Measurements from ENCODE around the gene TTLL11.

Gene TTLL11

DNA sequence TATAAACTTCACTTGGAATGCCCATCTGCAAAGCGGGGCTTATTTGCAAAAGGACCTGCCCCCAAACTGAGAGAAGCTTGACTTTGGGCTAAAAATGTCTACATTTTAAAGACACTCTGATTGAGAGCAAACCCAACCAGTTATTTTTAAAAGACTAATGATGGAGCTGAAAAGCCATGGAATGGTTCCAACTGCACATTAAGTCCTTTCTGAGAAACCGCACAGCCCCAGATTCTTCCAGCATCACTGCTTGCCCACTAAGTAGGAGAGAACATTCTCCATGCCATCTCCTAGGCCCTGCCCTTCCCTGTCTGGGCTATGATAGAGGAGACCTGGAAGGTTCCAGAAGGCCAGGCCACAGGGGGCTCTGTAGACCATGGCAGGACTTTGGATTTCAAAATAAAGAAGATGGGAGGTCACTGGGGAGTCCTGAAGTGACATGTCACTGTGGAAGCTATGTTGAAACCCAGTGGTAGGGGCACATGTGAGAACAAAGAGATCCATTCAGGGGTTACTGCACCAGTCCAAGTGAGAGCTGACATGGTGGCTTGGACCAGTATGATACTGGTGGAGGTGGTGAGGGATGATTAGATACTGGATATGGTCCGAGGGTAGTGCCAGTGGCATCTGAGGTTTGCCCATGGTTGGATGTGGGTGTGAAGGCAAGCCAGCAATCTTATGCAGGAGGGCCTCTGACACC is 262.5 kb downstream of the TTLL11 start:
- DNase-seq (ENCODE audit: low spot score), result no peak

- no peak for DNase-seq (ENCODE audit: low spot score)
Measured at GRCh38 chr9:121827251-121827967, 265.7 kb downstream of the TTLL11 start.

GRCh38 chr9:121826711-121827110 is 266.4 kb downstream of the TTLL11 start:
- no peak for DNase-seq (ENCODE audit: low spot score)

GRCh38 chr9:121825031-121825691 is 267.9 kb downstream of the TTLL11 start:
- DNase-seq (ENCODE audit: low spot score), result no peak

DNA sequence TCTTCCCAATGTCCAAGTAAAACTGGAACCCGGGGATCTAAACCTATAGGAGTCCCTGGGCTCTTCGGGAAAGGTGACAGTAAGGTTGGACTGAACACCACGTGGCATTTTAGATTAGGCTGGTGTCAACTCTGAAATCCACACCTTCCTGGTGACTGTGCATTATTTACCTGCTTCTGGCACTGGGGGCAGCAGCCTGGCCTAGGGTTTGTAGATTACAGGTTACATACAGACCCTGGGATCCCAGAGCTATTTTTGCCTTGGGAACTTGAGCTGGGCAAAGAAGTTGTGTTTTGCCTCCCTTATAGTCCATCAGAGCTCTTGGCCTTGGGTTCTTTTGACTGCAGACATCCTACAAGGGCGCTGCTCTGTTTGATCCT is 268.5 kb downstream of the TTLL11 start:
- DNase-seq (ENCODE audit: low spot score), result no peak

DNA sequence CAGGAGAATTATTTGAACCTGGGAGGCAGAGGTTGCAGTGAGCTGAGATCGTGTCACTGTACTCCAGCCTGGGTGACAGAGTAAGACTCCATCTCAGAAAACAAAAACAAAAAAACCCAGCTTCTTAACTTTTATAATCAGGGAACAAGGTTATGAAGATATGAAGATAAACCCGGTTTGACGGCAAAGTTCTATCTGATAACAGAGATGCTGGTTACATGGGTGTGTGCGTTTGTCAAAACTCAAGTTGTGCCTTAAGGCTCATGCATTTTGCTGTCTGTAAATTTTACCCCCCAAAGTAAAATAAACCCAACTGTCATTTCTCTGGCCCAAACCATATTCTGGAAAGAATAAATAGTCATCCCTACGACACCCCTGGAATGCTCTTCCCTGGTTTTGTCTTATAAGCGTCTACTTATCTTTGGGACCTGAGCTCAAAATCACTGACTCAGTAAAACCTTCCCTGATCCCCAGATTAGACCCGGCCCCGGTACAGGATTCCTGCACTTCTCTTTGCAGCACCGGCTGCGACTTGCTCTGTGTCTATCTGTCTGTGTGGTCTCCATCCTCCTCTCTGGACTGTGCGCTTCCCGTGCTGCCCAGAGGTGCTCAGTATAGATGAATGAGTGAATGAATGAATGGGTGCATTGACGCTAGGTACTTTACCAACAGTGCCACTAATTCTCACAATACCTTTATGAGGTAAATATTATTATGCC is 269.5 kb downstream of the TTLL11 start:
- DNase-seq (ENCODE audit: low spot score), result no peak

DNA sequence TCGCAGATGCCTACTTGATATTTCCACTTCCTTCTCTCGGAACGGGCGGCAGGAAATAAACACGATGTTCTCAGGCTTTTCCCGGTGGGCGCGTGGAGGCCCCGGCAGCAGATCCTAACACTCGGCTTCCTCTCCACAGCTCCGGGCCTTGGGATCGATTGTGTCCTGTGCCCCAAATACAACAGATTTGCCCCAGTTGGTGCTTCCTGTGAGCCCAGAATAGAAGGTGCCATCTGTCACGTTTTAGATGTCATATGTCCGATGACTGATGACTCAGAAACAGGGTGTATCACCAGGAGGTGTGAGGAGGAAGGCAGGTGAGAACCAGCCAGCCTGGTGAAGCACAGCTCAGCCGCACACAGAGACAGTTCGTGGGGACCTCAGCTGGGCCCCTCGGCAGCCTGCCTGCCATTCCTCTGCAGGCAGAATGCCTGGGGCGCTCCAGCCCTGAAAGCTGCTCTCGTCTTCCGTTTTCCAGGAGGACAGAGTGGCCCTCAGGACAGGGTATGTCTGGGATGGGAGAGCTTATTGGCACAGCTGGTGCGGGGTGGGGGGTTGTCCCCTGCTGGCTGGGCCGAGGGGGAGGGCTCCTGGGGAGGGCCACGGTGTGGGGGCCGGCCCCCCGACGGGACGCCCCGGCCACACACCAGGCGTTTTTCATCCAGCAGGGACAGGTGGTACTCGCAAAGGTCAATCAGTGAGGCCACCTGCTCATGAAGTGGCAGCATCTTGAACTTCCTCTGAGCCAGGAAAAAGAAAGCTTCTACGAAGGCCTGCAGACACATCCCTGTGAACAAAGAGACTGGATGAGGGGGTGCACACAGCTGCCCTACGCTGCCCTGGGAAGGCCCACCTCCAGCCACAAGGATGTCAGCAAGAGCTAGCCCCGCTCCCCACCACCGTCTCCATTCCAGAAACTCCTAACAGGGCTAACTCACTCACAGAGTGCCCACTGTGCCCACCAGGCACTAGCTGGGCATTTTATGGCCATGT is 270.7 kb downstream of the TTLL11 start:
- DNase-seq (ENCODE audit: low spot score), result no peak

GRCh38 chr9:121821326-121821725 is 271.8 kb downstream of the TTLL11 start:
- DNase-seq (ENCODE audit: low spot score), result no peak

DNA sequence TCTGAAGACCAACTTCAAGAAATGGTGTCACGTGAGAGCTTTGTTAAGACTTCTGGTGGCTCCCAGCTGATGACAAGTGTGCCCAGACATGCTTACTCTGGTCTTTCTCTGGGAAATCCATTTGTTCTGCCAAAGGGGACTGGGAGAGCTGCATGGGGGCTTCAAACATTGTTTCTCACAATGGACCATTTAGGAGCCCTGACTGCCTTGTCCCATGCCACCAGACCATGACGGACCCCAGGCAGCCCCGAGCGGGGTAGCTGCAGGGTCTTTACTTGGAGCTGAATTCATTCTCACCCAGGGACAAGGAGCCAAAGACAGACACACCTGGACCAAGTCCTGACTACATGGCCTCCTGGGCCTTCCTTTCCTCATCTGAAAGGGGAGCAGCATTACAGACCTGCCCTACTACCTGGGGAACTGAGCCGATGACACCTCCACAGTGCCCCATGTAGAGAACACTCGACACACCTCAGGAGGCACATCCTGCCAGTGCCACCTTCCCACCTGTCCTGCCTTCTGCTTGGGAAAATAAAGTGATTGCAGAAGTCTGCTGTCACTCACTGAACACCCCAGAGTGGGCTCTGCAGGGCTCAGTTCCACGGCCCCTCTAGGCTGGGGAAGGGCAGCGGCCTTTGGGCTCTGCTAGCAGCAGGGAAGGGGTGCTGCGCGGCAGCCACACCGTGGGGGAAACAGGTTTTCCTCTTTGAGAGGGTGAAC is 272.7 kb downstream of the TTLL11 start:
- DNase-seq (ENCODE audit: low spot score), result no peak

DNA sequence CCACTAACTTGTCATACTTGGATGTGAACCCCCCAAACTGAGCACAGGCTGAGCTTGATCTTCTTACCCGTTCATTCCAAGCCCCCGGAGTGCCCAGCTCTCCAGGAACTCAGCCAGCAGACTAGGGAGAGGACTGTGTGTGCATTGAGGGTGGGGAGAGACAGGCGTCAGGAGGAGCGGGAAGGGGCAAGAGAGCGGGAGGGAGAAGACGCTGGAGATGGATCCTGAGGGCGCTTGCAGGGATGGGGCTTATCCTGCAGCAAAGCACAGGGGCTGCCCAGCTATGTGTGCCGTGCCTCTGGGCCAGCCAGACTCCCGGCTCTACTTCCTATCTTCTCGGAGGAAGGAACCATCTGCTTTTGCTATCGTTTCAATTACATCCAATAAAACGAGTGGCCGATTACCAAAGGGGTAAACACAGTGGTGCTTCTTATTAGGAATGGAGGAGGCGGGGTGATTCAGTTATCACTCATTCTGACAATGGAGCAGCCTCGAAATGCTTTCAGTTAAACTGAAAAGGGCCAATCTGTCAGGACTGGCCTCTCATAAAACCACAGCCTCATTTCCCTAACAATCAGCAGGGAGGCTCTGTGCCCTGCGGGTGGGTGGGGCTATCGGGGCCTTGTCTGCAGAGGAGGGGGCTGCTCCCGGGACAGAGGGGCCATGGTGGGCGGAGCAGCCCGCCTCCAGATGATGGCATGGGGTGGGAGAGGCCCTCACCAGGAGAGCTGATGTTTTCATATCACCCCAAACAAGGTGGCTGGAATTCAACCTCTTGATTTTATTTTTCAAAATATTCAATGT is 273.5 kb downstream of the TTLL11 start:
- DNase-seq (ENCODE audit: low spot score), result peak; percentile 90

- DNase-seq (ENCODE audit: low spot score), result no peak
Measured at GRCh38 chr9:121818841-121819427, 274.2 kb downstream of the TTLL11 start.

DNA sequence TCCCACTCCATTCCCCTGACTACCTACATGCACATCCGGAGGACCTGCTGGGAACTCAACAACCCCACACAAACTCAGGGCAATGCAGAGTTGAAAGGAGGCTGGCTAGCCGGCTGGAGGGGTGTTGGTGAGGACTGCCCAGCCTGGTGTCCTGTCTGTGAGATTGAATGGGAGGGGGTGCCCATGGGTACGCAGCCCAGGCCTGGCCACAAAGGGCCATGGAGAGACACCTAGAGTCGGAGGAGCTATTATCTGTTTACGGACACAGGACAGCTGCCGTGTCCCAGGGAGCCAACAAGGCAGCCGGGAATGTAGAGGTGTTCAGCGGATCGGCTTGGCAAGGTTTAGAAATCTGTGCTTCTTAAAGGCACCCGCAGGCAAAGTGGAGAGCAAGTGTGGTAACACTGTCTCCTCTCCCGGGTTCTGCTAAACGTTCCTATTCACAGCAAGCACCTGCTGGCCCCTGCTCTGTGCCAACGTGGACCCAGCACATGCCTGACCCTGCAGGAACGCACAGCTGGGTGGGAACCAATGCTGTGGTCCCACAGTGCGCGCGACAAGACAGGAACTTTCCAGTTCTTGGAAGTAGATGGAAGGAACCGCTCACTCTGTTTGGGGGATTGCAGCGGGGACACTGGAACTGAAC is 275.0 kb downstream of the TTLL11 start:
- DNase-seq (ENCODE audit: low spot score), result no peak

DNA sequence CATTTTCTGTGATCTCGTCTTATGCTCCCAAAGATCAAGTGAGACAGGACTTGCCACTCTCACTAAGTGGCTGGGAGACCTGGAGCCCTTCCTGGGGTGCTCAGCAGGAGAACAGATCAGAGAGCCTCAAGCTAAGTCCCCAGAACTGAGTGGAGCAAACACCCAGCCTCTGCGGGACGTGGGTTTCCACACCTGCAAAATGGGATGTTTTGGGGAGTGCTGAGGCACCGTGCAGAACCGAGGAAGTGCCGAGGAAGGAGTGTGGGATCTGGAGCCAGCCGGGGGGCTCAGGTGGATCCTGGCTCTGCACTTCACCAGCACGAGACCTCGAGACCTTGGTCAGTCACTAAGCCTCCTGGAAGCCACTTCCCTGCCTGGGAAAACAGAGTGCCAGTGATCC is 275.6 kb downstream of the TTLL11 start:
- DNase-seq (ENCODE audit: low spot score), result no peak

GRCh38 chr9:121816845-121817450 is 276.2 kb downstream of the TTLL11 start:
- DNase-seq (ENCODE audit: low spot score), result no peak

GRCh38 chr9:121816449-121816817 is 276.7 kb downstream of the TTLL11 start:
- DNase-seq (ENCODE audit: low spot score), result no peak

DNA sequence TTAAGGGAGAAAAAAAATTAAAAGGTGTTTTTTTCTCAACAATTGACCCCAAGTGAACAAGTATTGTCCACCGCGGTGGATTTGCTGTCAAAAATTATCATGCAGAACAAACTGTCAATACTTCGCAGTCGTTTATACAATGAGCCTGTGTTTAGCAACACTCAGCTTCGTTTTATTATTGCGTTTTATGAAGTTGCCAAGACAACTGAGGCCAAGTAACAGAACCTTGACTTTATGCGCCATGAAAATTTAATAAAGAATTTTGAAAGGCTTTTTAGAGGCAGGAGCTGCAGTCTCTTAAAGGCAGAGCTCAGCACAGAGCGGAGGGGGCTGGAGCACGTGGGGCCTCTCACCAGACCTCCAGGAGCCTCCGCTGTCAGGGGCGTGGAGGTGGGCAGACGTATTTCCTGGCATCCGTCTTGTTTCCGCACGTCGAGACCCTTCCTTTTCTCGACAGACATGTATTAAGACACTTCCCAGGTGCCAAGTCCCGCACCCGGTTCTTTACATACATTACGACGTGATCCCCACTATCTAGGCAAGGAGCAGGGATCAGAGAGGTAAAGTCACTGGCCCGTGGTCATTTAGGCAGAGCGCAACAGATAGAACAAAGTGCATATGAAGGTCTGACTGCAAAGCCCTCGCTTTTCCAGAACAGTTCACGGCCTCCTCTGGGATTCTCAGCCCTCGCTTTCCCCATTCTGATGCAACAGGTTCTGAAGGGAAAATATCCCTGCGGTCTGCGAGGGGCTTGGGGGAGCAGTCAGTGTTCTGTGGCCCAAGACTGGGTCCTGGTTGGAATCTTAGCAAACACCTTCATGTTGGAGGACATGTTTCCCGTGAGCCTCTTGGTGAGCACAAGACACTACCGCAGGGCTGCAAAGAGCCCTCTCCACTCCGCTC is 277.3 kb downstream of the TTLL11 start:
- no peak for DNase-seq (ENCODE audit: low spot score)

GRCh38 chr9:121815084-121815483 is 278.0 kb downstream of the TTLL11 start:
- DNase-seq (ENCODE audit: low spot score), result no peak
